OCI-LY1 (cell line): ENCODE results near the gene CEACAM16.

Experiments used
- H2AFZ ChIP-seq: fragments of 200-600 bp; sonication (generic), shearing (Covaris generic); 2 replicates; pipeline ENCODE4 v1.6.0; 2014; ENCODE audit warnings: antibody characterized with exemption, mild to moderate bottlenecking, low read length
- H3F3A ChIP-seq: fragments of 200-600 bp; sonication (generic), shearing (Covaris generic); 2 replicates; pipeline ENCODE4 v1.6.0; 2014; ENCODE audit warnings: mild to moderate bottlenecking, antibody characterized with exemption, low read length, moderate library complexity; ENCODE audit not compliant: insufficient read depth
- H3K27ac ChIP-seq: fragments of 200-600 bp; sonication (generic); 2 replicates; pipeline ENCODE4 v1.5.1; 2014; ENCODE audit warnings: low read length, mixed run types, mild to moderate bottlenecking, low read depth; ENCODE audit not compliant: poor library complexity, severe bottlenecking
- H3K27me3 ChIP-seq: fragments of 200-600 bp; sonication (generic); 2 replicates; pipeline ENCODE4 v1.6.0; 2014; ENCODE audit warnings: antibody characterized with exemption, mild to moderate bottlenecking, low read length, moderate library complexity; ENCODE audit not compliant: insufficient read depth
- H3K36me3 ChIP-seq: fragments of 200-600 bp; sonication (generic); 2 replicates; pipeline ENCODE4 v1.6.1; 2014; ENCODE audit warnings: mild to moderate bottlenecking, antibody characterized with exemption, low read length, moderate library complexity, mixed read lengths; ENCODE audit not compliant: insufficient read depth
- H3K4me1 ChIP-seq: fragments of 200-600 bp; sonication (generic); 2 replicates; pipeline ENCODE4 v1.5.1; 2014; ENCODE audit warnings: mild to moderate bottlenecking, low read length, moderate library complexity; ENCODE audit not compliant: insufficient read depth, severe bottlenecking
- H3K4me2 ChIP-seq: fragments of 200-600 bp; sonication (generic), shearing (Covaris generic); 2 replicates; pipeline ENCODE4 v1.6.1; 2014; ENCODE audit warnings: low read length
- H3K4me3 ChIP-seq: fragments of 200-600 bp; sonication (generic); 2 replicates; pipeline ENCODE4 v1.5.1; 2014; ENCODE audit warnings: low read length, low read depth, mild to moderate bottlenecking, mixed read lengths; ENCODE audit not compliant: poor library complexity, severe bottlenecking
- H3K79me2 ChIP-seq: fragments of 200-600 bp; shearing (Covaris generic); 2 replicates; pipeline ENCODE4 v1.6.1; 2016; ENCODE audit warnings: mixed run types, low read length, mixed read lengths; ENCODE audit not compliant: insufficient read depth
- H3K9ac ChIP-seq: fragments of 200-600 bp; sonication (generic), shearing (Covaris generic); 2 replicates; pipeline ENCODE4 v1.6.1; 2014; ENCODE audit warnings: mild to moderate bottlenecking, low read length, mixed read lengths
- H3K9me2 ChIP-seq: fragments of 200-600 bp; sonication (generic), shearing (Covaris generic); 2 replicates; pipeline ENCODE4 v1.6.1; 2014; ENCODE audit warnings: low read depth, mild to moderate bottlenecking, low read length, mixed read lengths
- H3K9me3 ChIP-seq: fragments of 200-600 bp; shearing (Covaris generic); 2 replicates; pipeline ENCODE4 v1.6.1; 2014; ENCODE audit warnings: low read length, mixed read lengths
- H4K20me1 ChIP-seq: fragments of 200-600 bp; sonication (generic), shearing (Covaris generic); 2 replicates; pipeline ENCODE4 v1.6.0; 2016; ENCODE audit warnings: mild to moderate bottlenecking, low read length; ENCODE audit not compliant: insufficient read depth
- CTCF ChIP-seq: fragments of 200-600 bp; sonication (generic), shearing (Covaris generic); IDR thresholded peaks from 2 replicates; pipeline ENCODE4 v1.5.1; 2017; ENCODE audit warnings: mild to moderate bottlenecking, antibody characterized with exemption, low read length, moderate library complexity, mixed read lengths
- EZH2 ChIP-seq: fragments of 200-600 bp; sonication (generic), shearing (Covaris generic); IDR thresholded peaks from 2 replicates; pipeline ENCODE4 v1.8.0; 2017; ENCODE audit warnings: borderline replicate concordance, mixed run types, mild to moderate bottlenecking, antibody characterized with exemption, low read length, moderate library complexity, mixed read lengths

The CEACAM16 gene

GRCh38 chr19:44752816-44753625 lies 54.1 kb downstream of the CEACAM16 start:
- Histone ChIP-seq H3K9me2 (no peaks in the 10 kb centered on the region), H3K4me3 (peak overlapping the region; percentile 62), H3K9ac (peak overlapping the region; percentile 9; the same call in 1 of the 2 replicates), H3K4me1 (peaks cover 59% of the 10 kb centered on the region), H3F3A (peaks cover 12% of the 10 kb centered on the region), H3K9me3 (no peaks in the 10 kb centered on the region), H2AFZ (no peak overlapping the region), H3K27me3 (no peaks in the 10 kb centered on the region), H3K4me2 (peak overlapping the region; percentile 89), H4K20me1 (no peaks in the 10 kb centered on the region), H3K36me3 (peaks cover 19% of the 10 kb centered on the region; the same call in 1 of the 2 replicates), H3K79me2 (no peaks in the 10 kb centered on the region), H3K27ac (peak overlapping the region; percentile 95)
- TF ChIP-seq CTCF (no peak), EZH2 (no peak)

GRCh38 chr19:44753626-44753931 lies 54.6 kb downstream of the CEACAM16 start:
- H3K4me3 ChIP-seq = peak overlapping the region; percentile 62
- TF ChIP-seq CTCF = no peak
- TF ChIP-seq EZH2 = no peak
- no peaks in the 10 kb centered on the region for H3K27me3 ChIP-seq
- H3K4me2 ChIP-seq = peak overlapping the region; percentile 89
- H3K9me2 ChIP-seq = no peaks in the 10 kb centered on the region
- no peak overlapping the region for H2AFZ ChIP-seq
- peaks cover 12% of the 10 kb centered on the region for H3F3A ChIP-seq
- H4K20me1 ChIP-seq = no peaks in the 10 kb centered on the region
- H3K9ac ChIP-seq = peak overlapping the region; percentile 71
- H3K79me2 ChIP-seq = no peaks in the 10 kb centered on the region
- peak overlapping the region; percentile 95 for H3K27ac ChIP-seq
- peaks cover 57% of the 10 kb centered on the region for H3K4me1 ChIP-seq
- H3K9me3 ChIP-seq = no peaks in the 10 kb centered on the region
- H3K36me3 ChIP-seq = peaks cover 24% of the 10 kb centered on the region

GRCh38 chr19:44753932-44754749 lies 55.2 kb downstream of the CEACAM16 start:
- Histone ChIP-seq H3K9me2 (no peaks in the 10 kb centered on the region), H3K27ac (peak overlapping the region; percentile 95), H4K20me1 (no peaks in the 10 kb centered on the region), H3F3A (peaks cover 12% of the 10 kb centered on the region), H3K9ac (peak overlapping the region; percentile 71), H3K27me3 (no peaks in the 10 kb centered on the region), H3K4me3 (peak overlapping the region; percentile 62), H3K4me2 (peak overlapping the region; percentile 89), H3K79me2 (no peaks in the 10 kb centered on the region), H3K9me3 (no peaks in the 10 kb centered on the region), H3K4me1 (peaks cover 55% of the 10 kb centered on the region), H3K36me3 (peaks cover 26% of the 10 kb centered on the region), H2AFZ (no peak overlapping the region)
- TF ChIP-seq EZH2 = no peak
- no peak for TF ChIP-seq CTCF
